Measurements from ENCODE around the gene KCNK17.
"Not testable (repeated sequence)": the region's sequence is repeated elsewhere in the genome, so short reads cannot be mapped to it uniquely, and the experiment has no call there.

Gene KCNK17

GRCh38 chr6:39302011-39302410, 12.2 kb downstream of the KCNK17 start:
- DNase-seq, result no peak

GRCh38 chr6:39301606-39302005, 12.6 kb downstream of the KCNK17 start:
- no peak for DNase-seq

GRCh38 chr6:39300739-39301138, 13.5 kb downstream of the KCNK17 start:
- DNase-seq, result no peak

GRCh38 chr6:39298061-39298460, 16.2 kb downstream of the KCNK17 start:
- DNase-seq, result no peak

- peak; percentile 86 for DNase-seq
Measured at GRCh38 chr6:39296745-39297640, 17.2 kb downstream of the KCNK17 start.

- DNase-seq, result peak; percentile 34
Measured at GRCh38 chr6:39295611-39296011, 18.6 kb downstream of the KCNK17 start.

- DNase-seq, result no peak
Measured at GRCh38 chr6:39294899-39295298, 19.3 kb downstream of the KCNK17 start.

- DNase-seq, result no peak
Measured at GRCh38 chr6:39294133-39294532, 20.1 kb downstream of the KCNK17 start.

- no peak for DNase-seq
Measured at GRCh38 chr6:39292637-39293036, 21.6 kb downstream of the KCNK17 start.

GRCh38 chr6:39289490-39289889, 24.7 kb downstream of the KCNK17 start:
- no peak for DNase-seq

GRCh38 chr6:39287601-39288000, 26.6 kb downstream of the KCNK17 start:
- no peak for DNase-seq

GRCh38 chr6:39286596-39286995, 27.6 kb downstream of the KCNK17 start:
- DNase-seq, result not testable (repeated sequence)

GRCh38 chr6:39282774-39283173, 31.4 kb downstream of the KCNK17 start:
- DNase-seq, result no peak

GRCh38 chr6:39281312-39281980, 32.8 kb downstream of the KCNK17 start:
- no peak for DNase-seq

GRCh38 chr6:39280247-39280731, 33.9 kb downstream of the KCNK17 start:
- no peak for DNase-seq

GRCh38 chr6:39279539-39279938, 34.7 kb downstream of the KCNK17 start:
- DNase-seq, result no peak

GRCh38 chr6:39276379-39276995, 37.7 kb downstream of the KCNK17 start:
- no peak for DNase-seq

- no peak for DNase-seq
Measured at GRCh38 chr6:39274903-39275302, 39.3 kb downstream of the KCNK17 start.

GRCh38 chr6:39274471-39274870, 39.7 kb downstream of the KCNK17 start:
- no peak for DNase-seq

- DNase-seq, result no peak
Measured at GRCh38 chr6:39273406-39273821, 40.8 kb downstream of the KCNK17 start.

GRCh38 chr6:39269961-39270360, 44.3 kb downstream of the KCNK17 start:
- no peak for DNase-seq

- DNase-seq, result no peak
Measured at GRCh38 chr6:39268721-39269120, 45.5 kb downstream of the KCNK17 start.

- no peak for DNase-seq
Measured at GRCh38 chr6:39268171-39268570, 46.0 kb downstream of the KCNK17 start.

All from eye (tissue), 1 donor.